ENCODE measurements around the gene TRIM2. TPM values are rescaled to one million over a fixed set of nuclear protein-coding genes. Genes with fewer than 3 reads are reported as not detected.

Gene TRIM2
- total and polyA plus RNA-seq, 8 donors: 49.6 to 88.2 (median 77.7) TPM

DNA sequence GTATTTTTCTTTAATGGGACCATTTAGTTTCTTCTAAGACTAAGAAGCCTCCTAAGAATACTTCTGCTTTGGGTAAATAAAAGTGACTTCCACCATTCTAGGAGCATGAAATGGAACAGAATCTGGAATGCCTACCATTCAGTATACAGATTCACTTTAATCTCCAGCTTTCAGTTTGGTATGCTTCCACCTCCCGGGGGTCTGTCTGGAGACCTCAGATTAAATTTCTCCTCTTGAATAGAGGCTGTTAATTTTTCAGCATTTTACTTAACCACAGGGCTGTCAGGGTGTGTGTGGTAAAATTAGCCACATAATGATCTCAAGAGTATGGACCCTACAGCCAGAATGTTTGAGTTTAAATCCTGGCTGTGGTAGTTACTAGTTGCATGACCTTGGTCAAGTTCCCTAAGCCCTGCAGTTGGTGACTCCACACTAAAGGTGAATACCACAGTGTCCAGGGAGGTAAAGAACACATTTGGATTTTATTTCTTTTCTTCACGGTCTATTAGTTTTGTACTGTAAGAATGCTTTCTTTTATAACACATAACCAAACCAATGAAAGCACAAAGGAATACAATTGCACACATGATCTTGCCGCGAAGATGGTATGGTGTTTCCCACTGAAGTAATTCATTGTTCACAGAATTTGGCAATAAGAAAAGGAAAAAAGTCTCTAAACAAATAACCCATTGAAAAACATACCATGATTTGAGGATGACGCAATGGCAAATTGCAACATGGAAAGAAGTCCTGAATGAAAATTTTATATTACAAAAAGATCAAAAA, 37.3 kb upstream of the TRIM2 start:
- Histone ChIP-seq H3K27ac (no peak overlapping the region), H3K4me1 (no peaks in the 10 kb centered on the region), H3K36me3 (no peaks in the 10 kb centered on the region), H3K9me3 (no peaks in the 10 kb centered on the region), H3K4me3 (no peak overlapping the region), H3K27me3 (peaks cover 0 to 4% of the 10 kb centered on the region in 2 donors)
- peak in 1 of 4 donors; percentile 54 for DNase-seq
- intact Hi-C loops (cut with DNase I): no loop called here
- no peak for ATAC-seq
- TF ChIP-seq, protein P1, sequence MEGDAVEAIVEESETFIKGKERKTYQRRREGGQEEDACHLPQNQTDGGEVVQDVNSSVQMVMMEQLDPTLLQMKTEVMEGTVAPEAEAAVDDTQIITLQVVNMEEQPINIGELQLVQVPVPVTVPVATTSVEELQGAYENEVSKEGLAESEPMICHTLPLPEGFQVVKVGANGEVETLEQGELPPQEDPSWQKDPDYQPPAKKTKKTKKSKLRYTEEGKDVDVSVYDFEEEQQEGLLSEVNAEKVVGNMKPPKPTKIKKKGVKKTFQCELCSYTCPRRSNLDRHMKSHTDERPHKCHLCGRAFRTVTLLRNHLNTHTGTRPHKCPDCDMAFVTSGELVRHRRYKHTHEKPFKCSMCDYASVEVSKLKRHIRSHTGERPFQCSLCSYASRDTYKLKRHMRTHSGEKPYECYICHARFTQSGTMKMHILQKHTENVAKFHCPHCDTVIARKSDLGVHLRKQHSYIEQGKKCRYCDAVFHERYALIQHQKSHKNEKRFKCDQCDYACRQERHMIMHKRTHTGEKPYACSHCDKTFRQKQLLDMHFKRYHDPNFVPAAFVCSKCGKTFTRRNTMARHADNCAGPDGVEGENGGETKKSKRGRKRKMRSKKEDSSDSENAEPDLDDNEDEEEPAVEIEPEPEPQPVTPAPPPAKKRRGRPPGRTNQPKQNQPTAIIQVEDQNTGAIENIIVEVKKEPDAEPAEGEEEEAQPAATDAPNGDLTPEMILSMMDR (IDR thresholded peaks at IDR 0.05): no peak

DNA sequence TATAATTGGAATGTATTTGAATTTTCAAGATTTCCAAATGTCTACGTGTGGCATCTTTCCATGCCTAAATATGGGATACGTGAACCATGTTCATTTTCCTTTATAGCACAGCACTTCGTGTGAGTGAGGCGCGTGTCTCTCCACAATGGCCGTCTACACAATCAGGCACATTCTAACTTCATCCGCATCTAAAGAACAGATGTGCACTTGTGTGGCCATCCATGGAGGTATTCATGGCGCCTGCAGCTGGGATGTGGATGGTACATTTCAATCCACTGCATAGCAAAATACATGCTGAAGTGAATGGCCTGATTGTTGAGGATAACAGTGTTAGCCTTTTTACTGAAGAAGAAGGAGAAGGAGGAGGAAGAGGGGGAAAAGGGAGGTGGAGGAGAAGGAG, 34.5 kb upstream of the TRIM2 start:
- Histone ChIP-seq H3K4me1 (no peaks in the 10 kb centered on the region), H3K27ac (no peak overlapping the region), H3K36me3 (no peaks in the 10 kb centered on the region), H3K4me3 (no peak overlapping the region), H3K9me3 (no peaks in the 10 kb centered on the region), H3K27me3 (peaks cover 0 to 4% of the 10 kb centered on the region in 2 donors)
- intact Hi-C loops (cut with DNase I): no loop called here
- TF ChIP-seq, protein P1 (IDR thresholded peaks at IDR 0.05): no peak
- ATAC-seq: no peak
- DNase-seq: no peak

DNA sequence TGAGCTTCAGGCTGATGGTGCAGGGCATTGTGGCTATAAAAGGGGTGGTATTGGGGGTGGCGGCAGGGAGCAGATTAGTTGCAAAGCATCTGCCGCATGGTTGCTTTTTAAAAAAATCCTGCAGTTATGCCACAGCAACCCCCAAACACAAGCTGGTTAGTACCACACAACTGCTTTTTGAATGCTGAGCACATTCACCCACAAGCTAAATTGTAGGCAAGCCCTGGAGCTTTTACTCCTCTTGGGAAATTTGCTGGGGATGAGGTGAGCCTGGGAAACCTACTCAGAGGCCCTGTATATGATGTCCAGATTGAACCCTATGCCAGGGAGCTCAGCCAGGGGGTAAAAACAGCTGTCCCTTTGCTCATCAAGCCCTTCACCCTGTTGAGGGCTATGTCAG, 33.8 kb upstream of the TRIM2 start:
- intact Hi-C loops (cut with DNase I): no loop called here
- no peaks in the 10 kb centered on the region for H3K4me1 ChIP-seq

DNA sequence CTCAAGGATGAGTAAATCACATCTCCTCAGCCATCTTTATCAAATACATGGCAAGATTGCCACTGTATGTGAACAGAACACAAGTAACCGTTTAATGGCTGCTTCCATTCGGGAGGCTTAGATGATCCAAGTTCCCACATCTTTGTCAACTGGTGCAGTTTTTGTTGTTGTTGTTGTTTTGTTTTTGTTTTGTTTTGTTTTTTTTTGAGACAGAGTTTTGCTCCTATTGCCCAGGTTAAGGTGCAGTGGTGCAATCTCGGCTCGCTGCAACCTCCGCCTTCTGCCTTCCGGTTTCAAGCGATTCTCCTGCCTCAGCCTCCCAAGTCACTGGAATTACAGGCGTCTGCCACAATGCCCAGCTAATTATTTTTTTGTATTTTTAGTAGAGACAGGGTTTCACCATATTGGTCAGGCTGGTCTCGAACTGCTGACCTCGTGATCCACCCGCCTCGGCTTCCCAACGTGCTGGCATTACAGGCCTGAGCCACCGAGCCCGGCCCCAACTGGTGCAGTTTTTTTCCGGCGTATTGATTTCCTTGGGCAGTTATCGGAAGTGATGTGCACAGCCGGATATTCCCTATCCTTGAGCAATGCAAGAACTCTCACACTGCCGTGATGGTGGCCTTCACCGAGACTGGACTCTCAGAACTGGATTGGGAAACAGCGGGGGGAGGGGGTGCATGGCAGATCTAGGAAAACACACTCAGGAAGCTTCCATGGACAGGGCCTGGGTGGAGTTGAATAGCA, 29.2 kb upstream of the TRIM2 start:
- H3K9me3 ChIP-seq: no peaks in the 10 kb centered on the region
- intact Hi-C loops (cut with DNase I): no loop called here
- TF ChIP-seq, protein P1 (IDR thresholded peaks at IDR 0.05): no peak
- ATAC-seq (no peak), DNase-seq (no peak)
- no peaks in the 10 kb centered on the region for H3K4me1 ChIP-seq
- no peak overlapping the region for H3K4me3 ChIP-seq
- no peaks in the 10 kb centered on the region for H3K27me3 ChIP-seq
- H3K27ac ChIP-seq: no peak overlapping the region
- H3K36me3 ChIP-seq: no peaks in the 10 kb centered on the region

More for the DNA sequence above, 33.8 kb upstream of the TRIM2 start:
- H3K36me3 ChIP-seq: no peaks in the 10 kb centered on the region
- peaks cover 0 to 4% of the 10 kb centered on the region in 2 donors for H3K27me3 ChIP-seq
- ATAC-seq (no peak), DNase-seq (no peak)
- H3K27ac ChIP-seq: no peak overlapping the region
- TF ChIP-seq, protein P1 (IDR thresholded peaks at IDR 0.05): no peak
- no peak overlapping the region for H3K4me3 ChIP-seq
- H3K9me3 ChIP-seq: no peaks in the 10 kb centered on the region

DNA sequence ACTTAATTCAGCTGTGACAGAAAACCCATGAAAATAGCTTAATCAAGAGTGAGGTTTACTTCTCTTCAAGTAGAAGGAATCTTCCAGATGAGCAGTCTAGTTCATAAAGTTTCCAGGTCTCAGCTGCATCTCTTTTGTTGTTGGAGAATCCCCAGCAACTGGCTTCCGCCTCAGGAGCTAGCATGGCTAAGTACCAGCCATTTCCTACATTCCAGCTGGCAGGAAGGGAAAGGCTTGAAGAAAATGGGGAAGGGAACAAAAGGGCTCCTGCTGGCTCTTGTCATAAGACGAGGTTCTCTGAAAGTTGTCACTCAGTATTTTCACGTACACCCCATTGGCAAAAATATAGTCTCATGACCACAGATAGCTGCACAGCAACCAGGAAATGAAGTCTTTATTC, 27.3 kb upstream of the TRIM2 start:
- intact Hi-C loops (cut with DNase I): no loop called here
- DNase-seq (no peak), ATAC-seq (no peak)
- no peak overlapping the region for H3K4me3 ChIP-seq
- no peaks in the 10 kb centered on the region for H3K36me3 ChIP-seq
- H3K27ac ChIP-seq: no peak overlapping the region
- H3K9me3 ChIP-seq: no peaks in the 10 kb centered on the region
- TF ChIP-seq, protein P1 (IDR thresholded peaks at IDR 0.05): no peak
- no peaks in the 10 kb centered on the region for H3K27me3 ChIP-seq
- no peaks in the 10 kb centered on the region for H3K4me1 ChIP-seq
